Right atrium auricular region (tissue), 2 donors: ENCODE results near the gene SMIM10L2A. TPM values are rescaled to one million over a fixed set of nuclear protein-coding genes. Genes with fewer than 3 reads are reported as not detected.

Experiments
- DNase-seq: peaks from one replicate; pipeline ENCODE4 v3.0.0-alpha.2; 2019; ENCODE audit warnings: low spot score
- H3K27ac ChIP-seq, 2 donors: fragments of 200-600 bp; sonication (generic); 1 replicate in 1 of 2; 2 replicates in 1 of 2; pipeline ENCODE4 v1.5.1; 2016 to 2019
- H3K27me3 ChIP-seq, 2 donors: fragments of 200-600 bp; sonication (generic); one replicate each; pipeline versions ENCODE4 v1.5.1 to v1.6.0; 2017 to 2019
- H3K36me3 ChIP-seq: fragments of 200-600 bp; sonication (generic); one replicate; pipeline ENCODE4 v1.5.1; 2016
- H3K4me1 ChIP-seq, 2 donors: fragments of 200-600 bp; sonication (generic); one replicate each; pipeline versions ENCODE4 v1.5.1 to v1.6.0; 2017 to 2019
- H3K4me3 ChIP-seq, 2 donors: fragments of 200-600 bp; sonication (generic); 1 replicate in 1 of 2; 2 replicates in 1 of 2; pipeline ENCODE4 v1.5.1; 2017 to 2019; ENCODE audit warnings: mild to moderate bottlenecking in 1 of 2, moderate library complexity in 1 of 2
- H3K9me3 ChIP-seq, 2 donors: fragments of 200-600 bp; sonication (generic); one replicate each; pipeline ENCODE4 v1.5.1; 2019
- CTCF ChIP-seq, 2 donors: fragments of 200-600 bp; sonication (generic); IDR thresholded peaks; one replicate each; pipeline ENCODE4 v1.5.1; 2019; ENCODE audit warnings: antibody characterized with exemption in 2 of 2
- total RNA-seq, 2 donors: library from RNA; depleted of rRNA; stranded (reverse); fragments of >200 nt; gene quantifications; one replicate each; pipeline ENCODE4 v1.1.0, GENCODE V29; 2016

SMIM10L2A gene
- total RNA-seq, 2 donors from 2014 or later = 2.7 to 6.3 TPM

- Histone ChIP-seq H3K4me1 (no peaks in the 10 kb centered on the region), H3K27ac (no peak overlapping the region), H3K36me3 (no peaks in the 10 kb centered on the region), H3K9me3 (no peaks in the 10 kb centered on the region), H3K4me3 (no peak overlapping the region), H3K27me3 (no peaks in the 10 kb centered on the region)
- no peak for TF ChIP-seq CTCF (IDR thresholded peaks at IDR 0.05)
- no peak for DNase-seq
These were observed 2.7 kb downstream of the SMIM10L2A start for GRCh38 chrX:135424469-135424868.

GRCh38 chrX:135425026-135425965 lies 3.6 kb downstream of the SMIM10L2A start:
- Histone ChIP-seq H3K27ac (no peak overlapping the region), H3K9me3 (no peaks in the 10 kb centered on the region), H3K4me1 (no peaks in the 10 kb centered on the region), H3K36me3 (no peaks in the 10 kb centered on the region), H3K27me3 (no peaks in the 10 kb centered on the region), H3K4me3 (no peak overlapping the region)
- no peak for DNase-seq
- no peak for TF ChIP-seq CTCF (IDR thresholded peaks at IDR 0.05)

- no peak overlapping the region for H3K27ac ChIP-seq
- TF ChIP-seq CTCF (IDR thresholded peaks at IDR 0.05) = no peak
These were observed 7.7 kb downstream of the SMIM10L2A start for GRCh38 chrX:135429429-135429828.

GRCh38 chrX:135431886-135432285 lies 10.1 kb downstream of the SMIM10L2A start:
- Histone ChIP-seq H3K27me3 (no peaks in the 10 kb centered on the region), H3K36me3 (no peaks in the 10 kb centered on the region), H3K4me3 (no peak overlapping the region), H3K27ac (no peak overlapping the region), H3K9me3 (peaks cover 0 to 11% of the 10 kb centered on the region in 2 donors), H3K4me1 (no peaks in the 10 kb centered on the region)
- DNase-seq = no peak
- TF ChIP-seq CTCF (IDR thresholded peaks at IDR 0.05) = no peak

More at GRCh38 chrX:135429429-135429828, 7.7 kb downstream of the SMIM10L2A start:
- Histone ChIP-seq H3K4me1 (no peaks in the 10 kb centered on the region), H3K4me3 (no peak overlapping the region), H3K9me3 (peaks cover 0 to 11% of the 10 kb centered on the region in 2 donors), H3K36me3 (no peaks in the 10 kb centered on the region), H3K27me3 (no peaks in the 10 kb centered on the region)
- no peak for DNase-seq

- no peaks in the 10 kb centered on the region for H3K36me3 ChIP-seq
- peaks cover 0 to 11% of the 10 kb centered on the region in 2 donors for H3K9me3 ChIP-seq
- no peaks in the 10 kb centered on the region for H3K4me1 ChIP-seq
- no peak for TF ChIP-seq CTCF (IDR thresholded peaks at IDR 0.05)
- H3K27ac ChIP-seq = no peak overlapping the region
- no peak overlapping the region for H3K4me3 ChIP-seq
- DNase-seq = no peak
- H3K27me3 ChIP-seq = no peaks in the 10 kb centered on the region
These were observed 10.7 kb downstream of the SMIM10L2A start for GRCh38 chrX:135432453-135432852.
